Left cardiac atrium (tissue), 4 donors: Measurements from ENCODE around the gene C14orf119. TPM values are rescaled to one million over a fixed set of nuclear protein-coding genes. Genes with fewer than 3 reads are reported as not detected.

ENCODE experiments used
- ATAC-seq, 2 donors: fragments of 200-7000 bp; cut with Tn5 transposase; one replicate each; pipeline ENCODE4 v1.9.1; 2020; ENCODE audit warnings: mild to moderate bottlenecking in 2 of 2, moderate library complexity in 2 of 2
- DNase-seq: peaks from one replicate; pipeline ENCODE4 v3.0.0-alpha.2; 2020
- intact Hi-C, 2 donors: fragments of 100-400 bp; cut with DNase I; formaldehyde crosslinking; loops; one replicate each; pipeline versions ENCODE4 v1.14.1 to v1.15.1; 2022 to 2023
- total RNA-seq, 2 donors: library from RNA; stranded (reverse); fragmentation: NEBNext Ultra II Directional; extraction: Animal tissue kit (Norgen Biotek cat#: 25700); gene quantifications; one replicate each; pipeline ENCODE4 v1.2.1, GENCODE V29; 2021
- donor health status: DM: no; HTN: yes; CAD: no.
- donor health status: DM: no; HTN: yes; CAD: no; lungs with severe emphysema.
- donor health status: DM: yes; HTN: yes; CAD: no.
- donor health status: Dilated cardiomyopathy.

C14orf119 gene
- total RNA-seq, 2 donors from 2014 or later, result 30.8 to 37.9 TPM

DNA sequence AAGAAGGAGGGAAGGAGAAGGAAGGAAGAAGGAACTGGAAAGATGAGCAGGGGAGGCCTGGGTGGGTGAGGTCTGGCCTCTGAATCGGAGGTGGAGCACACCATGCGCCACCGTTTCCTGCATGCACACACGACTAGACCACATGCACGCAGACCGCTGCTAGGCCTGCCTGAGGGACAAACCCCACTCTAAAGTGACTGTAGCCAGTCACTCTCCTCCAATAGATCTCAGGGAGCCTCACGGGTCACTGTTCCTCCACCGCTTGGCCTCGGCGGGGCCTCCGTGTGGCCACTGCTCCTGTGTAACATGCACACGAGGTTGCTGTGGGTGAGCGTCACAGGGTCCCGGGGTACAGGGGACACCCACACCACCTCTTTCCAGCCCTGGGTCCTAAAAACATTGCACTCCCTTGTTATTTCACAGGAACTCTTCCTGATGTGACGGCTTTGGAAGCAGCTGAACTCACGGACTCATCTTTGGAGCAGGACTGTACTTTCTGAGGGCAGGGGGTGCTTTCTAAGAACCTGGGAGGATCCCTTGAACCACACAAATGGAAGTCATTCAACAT lies 41.3 kb downstream of the C14orf119 start:
- peak in 1 of 2 donors; percentile 20 for ATAC-seq
- no peak for DNase-seq
- intact Hi-C loops, result no loop called here

DNA sequence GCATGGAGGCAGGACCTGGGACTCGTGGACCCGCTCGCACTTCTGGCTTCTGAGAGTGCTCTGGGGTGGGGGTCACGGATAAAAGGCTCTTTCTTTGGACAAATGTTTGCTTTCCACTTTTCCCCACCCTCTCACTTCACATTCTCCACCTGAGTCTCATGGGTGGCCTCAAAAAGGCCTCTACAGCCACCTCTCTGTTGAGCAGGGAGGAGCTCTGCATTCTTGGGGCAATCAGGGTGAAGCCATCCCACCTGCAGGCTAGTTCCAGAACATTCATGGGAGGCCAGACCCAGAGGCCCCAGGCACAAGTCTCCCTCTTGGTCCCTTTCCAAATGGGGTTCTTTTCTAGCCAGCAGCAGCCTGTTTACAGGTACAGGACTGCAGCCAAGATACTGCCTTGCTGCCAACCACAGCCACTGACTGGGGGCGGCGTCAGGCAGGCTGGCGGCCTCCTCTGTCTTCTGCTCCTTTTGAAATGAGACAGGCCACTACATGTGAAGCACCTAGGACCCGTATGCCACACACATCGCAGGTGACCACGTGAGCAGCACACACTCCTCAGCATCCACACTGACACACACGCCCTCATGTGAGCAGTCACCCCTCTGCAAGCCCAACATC lies 42.0 kb downstream of the C14orf119 start:
- DNase-seq, result no peak
- intact Hi-C loops, result no loop called here
- peak; percentile 32 to 45 for ATAC-seq

GRCh38 chr14:23137813-23138535 lies 42.7 kb downstream of the C14orf119 start:
- peak in 1 of 2 donors; percentile 65 for ATAC-seq
- intact Hi-C loops, result no loop called here
- DNase-seq, result no peak

DNA sequence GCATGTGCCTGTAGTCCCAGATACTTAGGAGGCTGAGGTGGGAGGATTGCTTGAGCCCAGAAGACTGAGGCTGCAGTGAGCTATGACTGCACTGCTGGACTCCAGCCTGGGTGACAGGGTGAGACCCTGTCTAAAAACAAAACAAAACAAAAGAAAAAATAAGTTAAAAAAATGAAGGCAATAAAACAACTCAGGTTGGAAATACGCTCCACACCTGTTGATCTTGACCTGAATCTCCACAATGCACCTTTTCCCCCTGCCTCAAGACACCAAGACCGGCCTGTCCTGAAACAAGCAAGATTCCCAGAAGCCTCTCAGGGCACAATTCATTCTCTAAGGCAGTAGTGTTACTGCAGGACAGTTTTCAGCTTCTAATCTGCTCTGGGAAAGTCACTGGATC lies 44.6 kb downstream of the C14orf119 start:
- no peak for ATAC-seq
- intact Hi-C loops, result no loop called here
- no peak for DNase-seq

DNA sequence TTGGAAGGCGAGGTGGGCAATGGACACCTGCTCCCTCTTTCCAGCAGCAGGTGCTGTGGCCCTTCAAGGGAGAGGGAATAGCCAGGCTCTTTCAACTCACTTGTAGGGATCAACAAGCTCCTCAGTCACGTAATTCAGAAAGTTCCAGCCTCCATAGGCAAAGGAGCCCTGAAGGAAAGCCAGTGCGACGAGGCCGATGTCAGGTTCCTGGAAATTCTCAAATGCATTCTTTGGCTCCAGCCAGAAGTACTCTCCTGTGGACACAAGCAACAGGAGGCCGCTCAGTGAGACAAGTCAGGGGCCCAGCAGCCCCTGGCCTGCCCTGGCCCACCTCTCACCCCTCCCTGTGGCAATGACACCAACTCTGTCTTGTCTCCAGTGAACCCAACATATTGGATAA lies 45.1 kb downstream of the C14orf119 start:
- ATAC-seq, result no peak
- no peak for DNase-seq
- intact Hi-C loops, result no loop called here

DNA sequence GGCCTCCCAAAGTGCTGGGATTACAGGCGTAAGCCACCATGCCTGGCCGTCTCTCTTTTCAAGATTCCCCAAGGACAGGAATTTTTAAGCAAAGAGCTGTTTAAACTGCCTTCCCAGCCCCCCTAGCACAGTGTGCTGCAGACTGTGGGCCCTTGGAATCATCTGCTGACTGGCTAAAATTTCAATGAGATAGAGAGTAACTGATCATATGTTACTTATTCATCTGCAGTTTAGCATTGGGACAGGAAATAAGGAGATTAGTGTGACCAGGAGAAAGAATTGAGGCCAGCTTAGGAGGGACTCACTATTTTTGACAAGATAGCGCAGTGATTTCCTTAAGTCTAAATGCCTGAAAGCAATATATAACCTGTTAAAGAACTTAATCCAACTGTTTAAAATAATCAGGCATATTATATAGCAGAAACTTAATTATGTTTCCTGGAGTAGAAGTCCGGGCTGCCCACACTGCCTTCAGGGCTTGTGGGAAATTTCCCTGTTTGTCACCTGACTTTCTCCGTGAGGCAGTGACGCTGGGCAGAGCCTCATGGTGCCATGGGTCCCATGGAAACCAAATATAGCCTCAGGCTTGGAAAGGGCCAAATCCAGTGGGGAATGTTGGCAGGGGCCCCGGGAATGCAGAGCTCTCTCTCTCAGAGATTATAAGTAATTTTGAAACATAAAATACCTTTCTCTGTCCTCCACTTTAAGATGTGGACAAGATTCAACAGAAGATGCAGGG lies 46.6 kb downstream of the C14orf119 start:
- intact Hi-C loops, result no loop called here
- DNase-seq (peak; percentile 73), ATAC-seq (peak; percentile 70 to 92)

GRCh38 chr14:23142826-23143225 lies 47.5 kb downstream of the C14orf119 start:
- no peak for ATAC-seq
- intact Hi-C loops, result no loop called here
- DNase-seq, result no peak

- DNase-seq (no peak), ATAC-seq (no peak)
- intact Hi-C loops, result no loop called here
Observed at GRCh38 chr14:23143911-23144310, 48.6 kb downstream of the C14orf119 start.

- DNase-seq, result no peak
- intact Hi-C loops, result no loop called here
- peak in 1 of 2 donors; percentile 6 for ATAC-seq
Observed at GRCh38 chr14:23145794-23146350, 50.6 kb downstream of the C14orf119 start.

GRCh38 chr14:23146351-23146910 lies 51.1 kb downstream of the C14orf119 start:
- DNase-seq (no peak), ATAC-seq (peak in 1 of 2 donors; percentile 2)
- intact Hi-C loops, result no loop called here

DNA sequence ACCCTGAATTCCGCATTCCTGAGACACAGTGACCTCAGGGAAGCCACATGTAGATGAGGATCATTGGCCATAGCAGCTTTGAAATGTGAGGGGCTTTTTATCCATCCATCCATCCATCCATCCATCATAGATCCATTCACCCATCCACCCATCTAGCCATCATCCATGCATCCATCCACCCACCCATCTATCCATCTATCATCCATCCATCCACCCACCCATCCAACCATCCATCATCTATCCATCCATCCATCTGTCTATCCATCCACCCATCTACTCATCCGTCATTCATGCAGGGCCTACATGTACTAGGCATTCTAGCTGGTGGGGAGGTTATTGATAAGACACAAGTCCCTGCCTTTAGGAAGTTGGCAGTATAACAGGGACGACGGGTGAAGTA lies 51.7 kb downstream of the C14orf119 start:
- DNase-seq, result no peak
- intact Hi-C loops, result no loop called here
- no peak for ATAC-seq

DNA sequence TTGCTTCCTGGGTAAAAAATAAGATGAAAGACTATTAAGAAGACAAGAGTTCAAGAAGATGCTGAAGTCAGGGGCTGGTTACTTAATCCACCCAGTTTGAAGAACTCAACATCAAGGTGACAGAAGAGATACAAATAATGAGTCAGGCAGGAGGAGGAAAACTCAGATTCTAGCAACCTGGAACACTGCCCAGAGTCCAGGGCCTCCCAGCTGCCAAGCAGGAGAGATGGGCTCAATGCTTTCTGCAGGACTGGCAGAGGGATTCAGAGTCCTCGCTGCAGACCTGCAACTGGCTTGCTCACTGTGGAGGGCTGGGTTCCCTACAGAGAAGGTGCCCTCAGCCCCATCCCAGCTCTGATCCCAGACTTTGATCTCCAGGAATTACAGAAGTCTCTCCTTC lies 52.4 kb downstream of the C14orf119 start:
- intact Hi-C loops, result no loop called here
- peak; percentile 58 to 81 for ATAC-seq
- no peak for DNase-seq

DNA sequence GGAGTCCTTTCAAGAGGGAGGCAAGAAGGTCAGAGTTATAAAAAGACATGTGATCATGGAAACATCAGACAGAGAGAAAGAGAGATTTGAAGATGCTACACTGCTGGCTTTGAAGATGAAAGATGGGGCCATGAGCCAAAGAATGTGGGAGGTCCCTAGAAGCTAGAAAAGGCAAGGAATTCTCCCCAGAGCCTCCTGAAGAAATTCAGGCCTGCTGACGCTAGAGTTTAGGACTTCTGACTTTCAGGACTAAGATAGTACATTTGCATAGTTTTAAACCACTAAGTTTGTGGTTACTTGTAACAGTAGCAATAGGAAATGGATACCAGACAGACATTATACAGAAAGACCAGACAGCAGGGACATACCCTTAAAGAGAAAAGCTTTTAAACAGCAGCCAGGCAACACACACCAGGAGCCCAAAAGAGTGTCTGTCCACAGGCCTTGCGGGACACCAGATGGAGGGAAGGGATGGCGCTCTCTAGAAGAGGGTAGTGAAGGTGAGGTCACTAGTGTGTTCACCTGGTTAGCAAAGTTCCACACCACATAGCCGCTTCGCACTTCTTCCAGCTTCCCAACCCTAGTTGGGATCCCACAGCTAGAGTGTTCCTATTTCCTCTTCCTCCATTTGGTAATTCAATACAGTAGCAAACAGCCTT lies 53.4 kb downstream of the C14orf119 start:
- DNase-seq, result no peak
- intact Hi-C loops, result no loop called here
- ATAC-seq, result no peak

DNA sequence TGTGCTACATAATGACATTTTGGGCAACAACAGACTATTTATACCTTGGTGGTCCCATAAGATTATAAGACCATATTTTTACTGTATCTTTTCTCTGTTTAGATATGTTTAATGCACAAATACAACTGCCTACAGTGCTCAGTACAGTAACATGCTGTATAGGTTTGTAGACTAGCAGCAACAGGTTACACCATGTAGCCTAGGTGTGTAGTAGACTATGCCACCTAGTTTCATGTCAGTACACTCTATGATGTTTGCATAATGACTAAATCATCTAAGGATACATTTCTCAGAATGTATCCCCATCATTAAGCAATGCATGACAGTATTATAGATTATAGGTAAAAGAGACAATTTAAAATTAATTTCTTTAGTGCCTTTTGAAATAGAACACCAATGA lies 54.4 kb downstream of the C14orf119 start:
- intact Hi-C loops, result no loop called here
- DNase-seq (no peak), ATAC-seq (no peak)

Other genes with a start within 250 kb of the C14orf119 start
- gene LRP10, start 223.8 kb upstream of the C14orf119 start, total RNA-seq, result 10 to 100 TPM; 63.5 to 73.1 TPM
- under 1 TPM in 1 of 2 donors, not detected in 1; 0.12 TPM for gene REM2, start 212.3 kb upstream of the C14orf119 start, total RNA-seq
- 10 to 100 TPM; 48.8 to 54.6 TPM for gene RBM23, start 176.4 kb upstream of the C14orf119 start, total RNA-seq
- 10 to 100 TPM; 46.9 to 48.6 TPM for gene PRMT5, start 166.1 kb upstream of the C14orf119 start, total RNA-seq
- 10 to 100 TPM; 17.2 to 23.9 TPM for gene HAUS4, start 138.4 kb upstream of the C14orf119 start, total RNA-seq
- gene AJUBA, start 113.0 kb upstream of the C14orf119 start, total RNA-seq, result 1 to 10 TPM; 7.0 to 8.0 TPM
- gene C14orf93, start 85.4 kb upstream of the C14orf119 start, total RNA-seq, result 1 to 10 TPM; 3.9 to 4.7 TPM
- gene PSMB5, start 60.6 kb upstream of the C14orf119 start, total RNA-seq, result 100 to 1,000 TPM in 1 of 2 donors, 10 to 100 TPM in 1; 98.1 to 114 TPM
- not detected for gene PSMB11, start 53.3 kb upstream of the C14orf119 start, total RNA-seq
- gene CDH24, start 38.0 kb upstream of the C14orf119 start, total RNA-seq, result 1 to 10 TPM; 1.6 to 3.4 TPM
- 10 to 100 TPM; 71.4 to 77.5 TPM for gene ACIN1, start 369 bp upstream of the C14orf119 start, total RNA-seq
- not detected for gene CIROP, start 9.5 kb downstream of the C14orf119 start, total RNA-seq
- not detected for gene CEBPE, start 23.8 kb downstream of the C14orf119 start, total RNA-seq
- 10 to 100 TPM in 1 of 2 donors, 1 to 10 TPM in 1; 8.7 to 16.2 TPM for gene SLC7A8, start 88.2 kb downstream of the C14orf119 start, total RNA-seq
- not detected for gene RNF212B, start 142.4 kb downstream of the C14orf119 start, total RNA-seq
- gene HOMEZ, start 190.6 kb downstream of the C14orf119 start, total RNA-seq, result 1 to 10 TPM; 8.3 to 8.5 TPM
- 1 to 10 TPM; 8.0 to 8.3 TPM for gene PPP1R3E, start 207.4 kb downstream of the C14orf119 start, total RNA-seq
- 10 to 100 TPM; 46.7 to 47.7 TPM for gene BCL2L2, start 211.3 kb downstream of the C14orf119 start, total RNA-seq
- 10 to 100 TPM; 74.4 to 94.1 TPM for gene PABPN1, start 226.0 kb downstream of the C14orf119 start, total RNA-seq